SU-DHL-6 (cell line): ENCODE data around the gene PGM1.

ENCODE experiments used
- EZH2phosphoT487 ChIP-seq: fragments of 200-600 bp; sonication (generic), shearing (Covaris generic); conservative IDR thresholded peaks from 2 replicates; pipeline ENCODE4 v1.6.1; 2018; ENCODE audit warnings: mild to moderate bottlenecking, antibody characterized with exemption, low read length, moderate library complexity, mixed read lengths
- TF ChIP-seq, protein P1 (sequence below): fragments of 200-600 bp; sonication (generic); IDR thresholded peaks from one replicate; pipeline ENCODE4 v1.5.1; 2017; ENCODE audit warnings: antibody characterized with exemption, mild to moderate bottlenecking, low read length, moderate library complexity; ENCODE audit not compliant: insufficient read depth, poor library complexity, severe bottlenecking

GRCh38 chr1:63603810-63604209 is 10.6 kb downstream of the PGM1 start:
- TF ChIP-seq, protein P1, sequence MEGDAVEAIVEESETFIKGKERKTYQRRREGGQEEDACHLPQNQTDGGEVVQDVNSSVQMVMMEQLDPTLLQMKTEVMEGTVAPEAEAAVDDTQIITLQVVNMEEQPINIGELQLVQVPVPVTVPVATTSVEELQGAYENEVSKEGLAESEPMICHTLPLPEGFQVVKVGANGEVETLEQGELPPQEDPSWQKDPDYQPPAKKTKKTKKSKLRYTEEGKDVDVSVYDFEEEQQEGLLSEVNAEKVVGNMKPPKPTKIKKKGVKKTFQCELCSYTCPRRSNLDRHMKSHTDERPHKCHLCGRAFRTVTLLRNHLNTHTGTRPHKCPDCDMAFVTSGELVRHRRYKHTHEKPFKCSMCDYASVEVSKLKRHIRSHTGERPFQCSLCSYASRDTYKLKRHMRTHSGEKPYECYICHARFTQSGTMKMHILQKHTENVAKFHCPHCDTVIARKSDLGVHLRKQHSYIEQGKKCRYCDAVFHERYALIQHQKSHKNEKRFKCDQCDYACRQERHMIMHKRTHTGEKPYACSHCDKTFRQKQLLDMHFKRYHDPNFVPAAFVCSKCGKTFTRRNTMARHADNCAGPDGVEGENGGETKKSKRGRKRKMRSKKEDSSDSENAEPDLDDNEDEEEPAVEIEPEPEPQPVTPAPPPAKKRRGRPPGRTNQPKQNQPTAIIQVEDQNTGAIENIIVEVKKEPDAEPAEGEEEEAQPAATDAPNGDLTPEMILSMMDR = no peak
- TF ChIP-seq EZH2phosphoT487 = no peak
